Vagina (tissue), 2 donors: ENCODE measurements around the gene MEMO1. TPM values are rescaled to one million over a fixed set of nuclear protein-coding genes. Genes with fewer than 3 reads are reported as not detected.
"Not testable (repeated sequence)": the region's sequence is repeated elsewhere in the genome, so short reads cannot be mapped to it uniquely, and the experiment has no call there.

Source experiments
- DNase-seq, 2 donors: peaks; one replicate each; pipeline ENCODE4 v3.0.0-alpha.2; 2017; ENCODE audit errors: extremely low spot score in 2 of 2
- H3K27ac ChIP-seq: fragments of 200-600 bp; sonication (generic); one replicate; pipeline ENCODE4 v1.5.1; 2019
- H3K27me3 ChIP-seq: fragments of 200-600 bp; sonication (generic); one replicate; pipeline ENCODE4 v1.5.1; 2019
- H3K36me3 ChIP-seq, 2 donors: fragments of 200-600 bp; sonication (generic); one replicate each; pipeline ENCODE4 v1.5.1; 2017 to 2019
- H3K4me1 ChIP-seq: fragments of 200-600 bp; sonication (generic); one replicate; pipeline ENCODE4 v1.5.1; 2019
- H3K4me3 ChIP-seq, 2 donors: fragments of 200-600 bp; sonication (generic); 1 replicate in 1 of 2; 2 replicates in 1 of 2; pipeline ENCODE4 v1.5.1; 2016 to 2019
- H3K9me3 ChIP-seq: fragments of 200-600 bp; sonication (generic); one replicate; pipeline ENCODE4 v1.5.1; 2019
- POLR2A ChIP-seq, 2 donors: fragments of 450-650 bp; IDR thresholded peaks; one replicate each; pipeline ENCODE4 v1.6.1; 2017; ENCODE audit warnings: antibody characterized with exemption in 2 of 2, mild to moderate bottlenecking in 2 of 2, moderate library complexity in 2 of 2
- POLR2AphosphoS5 ChIP-seq, 2 donors: sonication (generic); formaldehyde crosslinking; IDR thresholded peaks; one replicate each; pipeline ENCODE4 v1.9.0; 2017; ENCODE audit warnings: antibody characterized with exemption in 2 of 2, mild to moderate bottlenecking in 2 of 2, low read depth in 1 of 2; ENCODE audit not compliant: insufficient read depth in 1 of 2
- intact Hi-C: fragments of 100-400 bp; cut with DNase I; formaldehyde crosslinking; loops from one replicate; pipeline ENCODE4 v1.15.1; 2023
- total RNA-seq: library from RNA; depleted of rRNA; stranded (reverse); fragments of >200 nt; gene quantifications from one replicate; pipeline ENCODE4 v1.2.3, GENCODE V29; 2016
- TF ChIP-seq, protein P1 (sequence below), 3 experiments: fragments of 450-650 bp in 2 of 3; fragments of 200-600 bp in 1 of 3; sonication (generic) in 1 of 3; IDR thresholded peaks; one replicate each; pipeline ENCODE4 v1.5.1; 2017 to 2019; ENCODE audit warnings: antibody characterized with exemption in 3 of 3, mild to moderate bottlenecking in 2 of 3, moderate library complexity in 2 of 3

MEMO1 gene
- total RNA-seq, 1 donor from 2014 or later, result 36.3 TPM

DNA sequence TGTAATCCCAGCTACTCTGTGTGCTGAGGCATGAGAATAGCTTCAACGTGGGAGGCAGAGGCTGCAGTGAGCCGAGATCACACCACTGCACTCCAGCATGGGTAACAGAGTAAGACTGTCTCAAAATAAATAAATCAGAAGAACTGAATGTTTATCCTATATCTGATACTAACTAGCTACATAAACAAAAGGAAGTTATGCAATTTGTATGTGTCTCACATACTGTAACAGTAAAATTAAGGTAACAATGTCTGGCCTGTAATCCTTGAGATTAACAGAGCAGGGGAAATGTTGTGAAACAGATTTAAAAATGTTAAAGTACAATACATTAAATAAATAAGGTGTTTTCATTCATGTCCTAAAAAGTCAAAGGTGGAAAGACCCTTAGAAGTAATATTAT is 150.8 kb downstream of the MEMO1 start:
- intact Hi-C loops, result no loop called here
- TF ChIP-seq POLR2A (IDR thresholded peaks at IDR 0.05) (no peak), POLR2AphosphoS5 (IDR thresholded peaks at IDR 0.05; ENCODE audit: insufficient read depth in 1 of 2, low read depth in 1 of 2) (no peak)
- TF ChIP-seq, protein P1, sequence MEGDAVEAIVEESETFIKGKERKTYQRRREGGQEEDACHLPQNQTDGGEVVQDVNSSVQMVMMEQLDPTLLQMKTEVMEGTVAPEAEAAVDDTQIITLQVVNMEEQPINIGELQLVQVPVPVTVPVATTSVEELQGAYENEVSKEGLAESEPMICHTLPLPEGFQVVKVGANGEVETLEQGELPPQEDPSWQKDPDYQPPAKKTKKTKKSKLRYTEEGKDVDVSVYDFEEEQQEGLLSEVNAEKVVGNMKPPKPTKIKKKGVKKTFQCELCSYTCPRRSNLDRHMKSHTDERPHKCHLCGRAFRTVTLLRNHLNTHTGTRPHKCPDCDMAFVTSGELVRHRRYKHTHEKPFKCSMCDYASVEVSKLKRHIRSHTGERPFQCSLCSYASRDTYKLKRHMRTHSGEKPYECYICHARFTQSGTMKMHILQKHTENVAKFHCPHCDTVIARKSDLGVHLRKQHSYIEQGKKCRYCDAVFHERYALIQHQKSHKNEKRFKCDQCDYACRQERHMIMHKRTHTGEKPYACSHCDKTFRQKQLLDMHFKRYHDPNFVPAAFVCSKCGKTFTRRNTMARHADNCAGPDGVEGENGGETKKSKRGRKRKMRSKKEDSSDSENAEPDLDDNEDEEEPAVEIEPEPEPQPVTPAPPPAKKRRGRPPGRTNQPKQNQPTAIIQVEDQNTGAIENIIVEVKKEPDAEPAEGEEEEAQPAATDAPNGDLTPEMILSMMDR (IDR thresholded peaks at IDR 0.05), result no peak
- no peak overlapping the region for H3K27ac ChIP-seq
- no peaks in the 10 kb centered on the region for H3K9me3 ChIP-seq
- no peaks in the 10 kb centered on the region for H3K4me1 ChIP-seq
- H3K4me3 ChIP-seq, result no peak overlapping the region
- H3K36me3 ChIP-seq, result no peaks in the 10 kb centered on the region
- H3K27me3 ChIP-seq, result no peaks in the 10 kb centered on the region
- DNase-seq, result no peak

DNA sequence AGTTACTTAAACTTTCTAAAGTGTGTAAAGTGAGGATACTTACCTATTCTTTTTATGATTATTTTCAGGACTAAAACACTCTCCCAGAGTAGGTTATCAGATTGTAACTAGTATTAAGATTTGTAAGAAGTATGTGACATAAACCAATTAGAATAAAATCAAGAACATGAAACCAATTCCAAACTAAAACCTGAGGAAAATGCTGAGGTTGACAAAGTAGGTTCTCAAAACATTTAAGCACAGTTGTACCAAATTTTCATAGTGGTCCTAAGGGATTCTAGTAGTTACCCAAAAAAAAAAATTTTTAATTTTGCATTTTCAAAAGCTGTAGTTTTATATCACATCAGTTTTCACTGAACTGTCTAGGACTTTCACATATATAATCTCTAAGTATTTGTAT is 157.3 kb downstream of the MEMO1 start:
- no peaks in the 10 kb centered on the region for H3K36me3 ChIP-seq

DNA sequence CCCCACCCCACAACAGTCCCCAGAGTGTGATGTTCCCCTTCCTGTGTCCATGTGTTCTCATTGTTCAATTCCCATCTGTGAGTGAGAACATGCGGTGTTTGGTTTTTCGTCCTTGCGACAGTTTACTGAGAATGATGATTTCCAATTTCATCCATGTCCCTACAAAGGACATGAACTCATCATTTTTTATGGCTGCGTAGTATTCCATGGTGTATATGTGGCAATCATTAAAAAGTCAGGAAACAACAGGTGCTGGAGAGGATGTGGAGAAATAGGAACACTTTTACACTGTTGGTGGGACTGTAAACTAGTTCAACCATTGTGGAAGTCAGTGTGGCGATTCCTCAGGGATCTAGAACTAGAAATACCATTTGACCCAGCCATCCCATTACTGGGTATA is 168.7 kb downstream of the MEMO1 start:
- H3K4me3 ChIP-seq, H3K36me3 ChIP-seq, H3K9me3 ChIP-seq, H3K4me1 ChIP-seq, DNase-seq, H3K27me3 ChIP-seq, H3K27ac ChIP-seq, intact Hi-C loops: not testable (repeated sequence)

More for the DNA sequence above, 157.3 kb downstream of the MEMO1 start:
- no peak for TF ChIP-seq POLR2A (IDR thresholded peaks at IDR 0.05)
- TF ChIP-seq POLR2AphosphoS5 (IDR thresholded peaks at IDR 0.05; ENCODE audit: insufficient read depth in 1 of 2, low read depth in 1 of 2), result no peak
- TF ChIP-seq, protein P1 (IDR thresholded peaks at IDR 0.05), result no peak
- intact Hi-C loops, result no loop called here
- no peaks in the 10 kb centered on the region for H3K9me3 ChIP-seq
- H3K4me3 ChIP-seq, result no peak overlapping the region
- H3K4me1 ChIP-seq, result no peaks in the 10 kb centered on the region
- H3K27ac ChIP-seq, result no peak overlapping the region
- DNase-seq, result no peak
- H3K27me3 ChIP-seq, result no peaks in the 10 kb centered on the region

DNA sequence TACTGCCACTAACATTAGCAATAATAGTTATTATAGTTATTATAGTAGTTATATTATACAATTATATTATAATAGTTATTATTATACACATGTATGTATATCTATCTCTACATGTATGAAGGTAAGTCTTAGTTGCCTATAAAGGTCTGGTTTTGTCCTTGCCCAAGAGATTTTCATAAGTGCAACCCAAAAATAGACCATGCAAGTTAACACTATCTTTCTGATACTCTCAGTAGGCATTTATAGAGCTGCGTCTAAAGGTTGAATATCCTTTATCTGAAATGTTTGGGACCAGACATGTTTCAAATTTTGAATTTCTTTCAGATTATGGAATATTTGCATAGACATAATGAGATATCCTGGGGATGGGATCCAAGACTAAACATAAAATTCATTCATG is 175.4 kb downstream of the MEMO1 start:
- Histone ChIP-seq H3K9me3 (no peaks in the 10 kb centered on the region), H3K4me3 (no peak overlapping the region), H3K4me1 (no peaks in the 10 kb centered on the region), H3K27ac (no peak overlapping the region), H3K36me3 (no peaks in the 10 kb centered on the region), H3K27me3 (no peaks in the 10 kb centered on the region)
- intact Hi-C loops, result no loop called here
- TF ChIP-seq POLR2AphosphoS5 (IDR thresholded peaks at IDR 0.05; ENCODE audit: insufficient read depth in 1 of 2, low read depth in 1 of 2) (no peak), POLR2A (IDR thresholded peaks at IDR 0.05) (no peak)
- TF ChIP-seq, protein P1 (IDR thresholded peaks at IDR 0.05), result no peak
- DNase-seq, result no peak

DNA sequence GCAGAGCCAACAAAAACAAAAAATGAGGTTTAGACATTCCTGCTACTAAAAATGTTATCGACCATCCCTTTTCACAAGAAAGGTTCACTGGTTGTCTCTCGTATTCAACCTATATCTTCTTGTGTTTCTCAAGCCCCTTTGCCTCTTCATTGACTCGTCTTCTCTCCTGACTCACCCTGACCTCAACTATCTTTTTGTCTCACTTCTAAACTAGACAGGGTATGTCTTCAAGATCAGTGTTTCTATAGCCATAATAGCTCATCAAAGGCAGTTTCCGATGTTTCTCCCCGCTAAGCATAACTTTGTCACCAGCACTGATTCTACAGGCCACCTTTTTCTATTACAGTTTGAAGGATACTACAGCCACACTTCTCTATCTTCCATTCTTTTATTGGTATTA is 178.4 kb downstream of the MEMO1 start:
- no peak overlapping the region for H3K4me3 ChIP-seq
- H3K27me3 ChIP-seq, result no peaks in the 10 kb centered on the region
- TF ChIP-seq, protein P1 (IDR thresholded peaks at IDR 0.05), result no peak
- no peak overlapping the region for H3K27ac ChIP-seq
- no peaks in the 10 kb centered on the region for H3K36me3 ChIP-seq
- intact Hi-C loops, result no loop called here
- DNase-seq, result no peak
- no peaks in the 10 kb centered on the region for H3K4me1 ChIP-seq
- H3K9me3 ChIP-seq, result no peaks in the 10 kb centered on the region

DNA sequence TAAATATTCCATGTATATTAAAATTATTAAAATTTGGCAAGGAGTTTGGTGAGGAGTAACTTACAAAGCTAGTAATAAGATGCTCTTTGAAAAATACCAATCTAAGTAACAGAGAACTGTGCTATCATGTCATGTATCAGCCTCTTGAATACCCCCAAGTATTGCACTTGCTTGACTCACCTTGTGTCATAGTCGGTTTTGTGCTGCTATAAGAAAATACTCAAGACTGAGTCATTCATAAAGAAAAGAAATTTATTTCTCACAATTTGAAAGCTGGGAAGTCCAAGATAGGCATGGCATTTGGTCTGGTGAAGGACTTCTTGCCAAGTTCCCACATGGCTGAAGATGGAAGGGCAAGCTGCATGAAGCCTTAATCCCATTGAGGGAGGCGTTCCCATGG is 179.2 kb downstream of the MEMO1 start:
- intact Hi-C loops, result no loop called here
- H3K9me3 ChIP-seq, result no peaks in the 10 kb centered on the region
- H3K36me3 ChIP-seq, result no peaks in the 10 kb centered on the region
- H3K27me3 ChIP-seq, result no peaks in the 10 kb centered on the region
- TF ChIP-seq, protein P1 (IDR thresholded peaks at IDR 0.05), result no peak
- TF ChIP-seq POLR2AphosphoS5 (IDR thresholded peaks at IDR 0.05; ENCODE audit: insufficient read depth in 1 of 2, low read depth in 1 of 2) (no peak), POLR2A (IDR thresholded peaks at IDR 0.05) (no peak)
- no peak overlapping the region for H3K4me3 ChIP-seq
- DNase-seq, result no peak
- H3K27ac ChIP-seq, result no peak overlapping the region
- no peaks in the 10 kb centered on the region for H3K4me1 ChIP-seq
